ENCODE results near the gene FANCG.

FANCG gene

GRCh38 chr9:35027860-35028259 lies 51.9 kb downstream of the FANCG start:
- H3K4me3 ChIP-seq (ENCODE audit: low read length): no peak overlapping the region
- peaks cover 16% of the 10 kb centered on the region for H3K4me1 ChIP-seq (ENCODE audit: control insufficient read depth, low read depth, low read length)
- H3K27ac ChIP-seq (ENCODE audit: low read length): no peak overlapping the region
- no peaks in the 10 kb centered on the region for H3K36me3 ChIP-seq (ENCODE audit: control insufficient read depth, low read depth, low read length)
- peaks cover 10% of the 10 kb centered on the region for H3K9me3 ChIP-seq (ENCODE audit: control insufficient read depth, low read depth, low read length)
- no peaks in the 10 kb centered on the region for H3K27me3 ChIP-seq (ENCODE audit: control insufficient read depth, insufficient read depth, low read length)
- no peak overlapping the region for H3K9ac ChIP-seq (ENCODE audit: low read length)

- Histone ChIP-seq H3K9ac (ENCODE audit: low read length) (no peak overlapping the region), H3K4me3 (ENCODE audit: low read length) (no peak overlapping the region), H3K27ac (ENCODE audit: low read length) (no peak overlapping the region), H3K36me3 (ENCODE audit: control insufficient read depth, low read depth, low read length) (no peaks in the 10 kb centered on the region), H3K27me3 (ENCODE audit: control insufficient read depth, insufficient read depth, low read length) (no peaks in the 10 kb centered on the region), H3K9me3 (ENCODE audit: control insufficient read depth, low read depth, low read length) (peaks cover 10% of the 10 kb centered on the region), H3K4me1 (ENCODE audit: control insufficient read depth, low read depth, low read length) (peaks cover 16% of the 10 kb centered on the region)
These were observed 52.4 kb downstream of the FANCG start for GRCh38 chr9:35027374-35027773.

- Histone ChIP-seq H3K27ac (ENCODE audit: low read length) (no peak overlapping the region), H3K36me3 (ENCODE audit: control insufficient read depth, low read depth, low read length) (no peaks in the 10 kb centered on the region), H3K9ac (ENCODE audit: low read length) (no peak overlapping the region), H3K4me1 (ENCODE audit: control insufficient read depth, low read depth, low read length) (peaks cover 16% of the 10 kb centered on the region), H3K9me3 (ENCODE audit: control insufficient read depth, low read depth, low read length) (peaks cover 10% of the 10 kb centered on the region), H3K27me3 (ENCODE audit: control insufficient read depth, insufficient read depth, low read length) (no peaks in the 10 kb centered on the region), H3K4me3 (ENCODE audit: low read length) (no peak overlapping the region)
These were observed 53.1 kb downstream of the FANCG start for GRCh38 chr9:35026671-35027070.

Measured in iPS-18a (cell line).